ENCODE results near the gene ARHGAP40.

DNA sequence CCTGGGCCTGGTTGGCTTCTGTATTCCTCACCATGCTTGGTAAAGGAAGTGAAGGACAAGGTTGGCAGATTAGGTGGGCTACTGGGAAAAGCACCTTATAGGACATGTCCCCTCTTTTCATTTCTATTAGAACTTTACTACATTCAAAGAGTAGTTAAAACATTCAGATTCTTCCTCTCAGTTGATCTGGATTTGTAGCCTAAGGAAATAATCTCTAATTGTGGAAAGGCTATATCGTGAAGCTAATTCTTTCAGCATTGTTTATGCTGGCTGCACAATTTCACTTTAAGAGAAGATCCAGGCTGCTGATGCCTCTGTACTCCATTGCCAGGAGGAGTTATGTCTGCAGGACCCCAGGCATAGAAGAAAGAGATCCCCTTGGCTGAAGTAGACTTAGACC, 58.8 kb downstream of the ARHGAP40 start:
- TF ChIP-seq CTCF (IDR thresholded peaks at IDR 0.05; ENCODE audit: low read length) (no peak), EZH2 (IDR thresholded peaks at IDR 0.05; ENCODE audit: borderline replicate concordance, low read length) (no peak)

All from OCI-LY1 (cell line).